ENCODE measurements around the gene WDR33. TPM values are rescaled to one million over a fixed set of nuclear protein-coding genes. Genes with fewer than 3 reads are reported as not detected.
A peak's percentile ranks its signal among the peaks of the same experiment; 100 is the strongest.

The WDR33 gene
- total and polyA plus RNA-seq, 2 of the 13 experiments (the other 11 are each of a cell fraction or from before 2014, with no cell fraction given), result 54.9 to 78.2 TPM

- TF ChIP-seq, protein P1, sequence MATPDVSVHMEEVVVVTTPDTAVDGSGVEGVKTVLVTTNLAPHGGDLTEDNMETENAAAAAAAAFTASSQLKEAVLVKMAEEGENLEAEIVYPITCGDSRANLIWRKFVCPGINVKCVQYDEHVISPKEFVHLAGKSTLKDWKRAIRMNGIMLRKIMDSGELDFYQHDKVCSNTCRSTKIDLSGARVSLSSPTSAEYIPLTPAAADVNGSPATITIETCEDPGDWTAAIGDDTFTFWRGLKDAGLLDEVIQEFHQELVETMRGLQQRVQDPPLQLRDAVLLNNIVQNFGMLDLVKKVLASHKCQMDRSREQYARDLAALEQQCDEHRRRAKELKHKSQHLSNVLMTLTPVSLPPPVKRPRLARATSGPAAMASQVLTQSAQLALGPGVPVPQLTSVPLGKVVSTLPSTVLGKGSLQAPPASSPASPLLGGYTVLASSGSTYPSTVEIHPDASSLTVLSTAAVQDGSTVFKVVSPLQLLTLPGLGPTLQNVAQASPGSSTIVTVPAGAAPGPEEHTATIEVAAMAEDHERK (CRISPR knock-in tag; IDR thresholded peaks at IDR 0.05; ENCODE audit: low read depth), result no peak
- TF ChIP-seq SIX4 (CRISPR knock-in tag; IDR thresholded peaks at IDR 0.05), result 0 out of 2 replicates have a peak, but pooled peaks have one; percentile 4
- TF ChIP-seq ZNF124 (CRISPR knock-in tag; IDR thresholded peaks at IDR 0.05), result no peak
- no peak for TF ChIP-seq KAT7 (CRISPR knock-in tag; IDR thresholded peaks at IDR 0.05; ENCODE audit: borderline replicate concordance)
- no peak for TF ChIP-seq ZBTB39 (CRISPR knock-in tag; IDR thresholded peaks at IDR 0.05)
- TF ChIP-seq PATZ1 (CRISPR knock-in tag; IDR thresholded peaks at IDR 0.05), result no peak
- TF ChIP-seq, protein P2, sequence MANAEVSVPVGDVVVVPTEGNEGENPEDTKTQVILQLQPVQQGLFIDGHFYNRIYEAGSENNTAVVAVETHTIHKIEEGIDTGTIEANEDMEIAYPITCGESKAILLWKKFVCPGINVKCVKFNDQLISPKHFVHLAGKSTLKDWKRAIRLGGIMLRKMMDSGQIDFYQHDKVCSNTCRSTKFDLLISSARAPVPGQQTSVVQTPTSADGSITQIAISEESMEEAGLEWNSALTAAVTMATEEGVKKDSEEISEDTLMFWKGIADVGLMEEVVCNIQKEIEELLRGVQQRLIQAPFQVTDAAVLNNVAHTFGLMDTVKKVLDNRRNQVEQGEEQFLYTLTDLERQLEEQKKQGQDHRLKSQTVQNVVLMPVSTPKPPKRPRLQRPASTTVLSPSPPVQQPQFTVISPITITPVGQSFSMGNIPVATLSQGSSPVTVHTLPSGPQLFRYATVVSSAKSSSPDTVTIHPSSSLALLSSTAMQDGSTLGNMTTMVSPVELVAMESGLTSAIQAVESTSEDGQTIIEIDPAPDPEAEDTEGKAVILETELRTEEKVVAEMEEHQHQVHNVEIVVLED (CRISPR knock-in tag; IDR thresholded peaks at IDR 0.05; ENCODE audit: borderline replicate concordance), result no peak
- no peak for TF ChIP-seq ZSCAN22 (CRISPR knock-in tag; IDR thresholded peaks at IDR 0.05)
- TF ChIP-seq IRF9 (CRISPR knock-in tag; IDR thresholded peaks at IDR 0.05; ENCODE audit: borderline replicate concordance), result no peak
- TF ChIP-seq MTA3 (CRISPR knock-in tag; IDR thresholded peaks at IDR 0.05), result no peak
- no peak for TF ChIP-seq ZNF567 (CRISPR knock-in tag; IDR thresholded peaks at IDR 0.05; ENCODE audit: borderline replicate concordance)
- TF ChIP-seq, protein P3, sequence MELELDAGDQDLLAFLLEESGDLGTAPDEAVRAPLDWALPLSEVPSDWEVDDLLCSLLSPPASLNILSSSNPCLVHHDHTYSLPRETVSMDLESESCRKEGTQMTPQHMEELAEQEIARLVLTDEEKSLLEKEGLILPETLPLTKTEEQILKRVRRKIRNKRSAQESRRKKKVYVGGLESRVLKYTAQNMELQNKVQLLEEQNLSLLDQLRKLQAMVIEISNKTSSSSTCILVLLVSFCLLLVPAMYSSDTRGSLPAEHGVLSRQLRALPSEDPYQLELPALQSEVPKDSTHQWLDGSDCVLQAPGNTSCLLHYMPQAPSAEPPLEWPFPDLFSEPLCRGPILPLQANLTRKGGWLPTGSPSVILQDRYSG (CRISPR knock-in tag; IDR thresholded peaks at IDR 0.05), result no peak
- no peak for TF ChIP-seq ZNF282 (IDR thresholded peaks at IDR 0.05; ENCODE audit: partially characterized antibody)
- no peak; the same call in 1 of the 2 replicates for TF ChIP-seq PAXIP1 (CRISPR knock-in tag; conservative IDR thresholded peaks at IDR 0.05)
Measured at GRCh38 chr2:127811397-127812321, 688 bp upstream of the WDR33 start (continued).
